Measurements from ENCODE around the gene GBX1.

The GBX1 gene

GRCh38 chr7:151148319-151149259 is 18.9 kb downstream of the GBX1 start:
- TF ChIP-seq CTCF (IDR thresholded peaks at IDR 0.05; ENCODE audit: low read depth, low read length, missing control alignments): no peak
- H3K4me3 ChIP-seq (replicated peaks; ENCODE audit: low read depth, low read length): no peak overlapping the region
- DNase-seq (ENCODE audit: extremely low read depth, low read depth): no peak

- TF ChIP-seq CTCF (IDR thresholded peaks at IDR 0.05; ENCODE audit: low read depth, low read length, missing control alignments): no peak
- DNase-seq (ENCODE audit: extremely low read depth, low read depth): no peak
- no peak overlapping the region for H3K4me3 ChIP-seq (replicated peaks; ENCODE audit: low read depth, low read length)
Observed at GRCh38 chr7:151146761-151147160, 20.7 kb downstream of the GBX1 start.

- DNase-seq (ENCODE audit: extremely low read depth, low read depth): no peak
- no peak overlapping the region for H3K4me3 ChIP-seq (replicated peaks; ENCODE audit: low read depth, low read length)
- no peak for TF ChIP-seq CTCF (IDR thresholded peaks at IDR 0.05; ENCODE audit: low read depth, low read length, missing control alignments)
Observed at GRCh38 chr7:151144387-151144786, 23.1 kb downstream of the GBX1 start.

GRCh38 chr7:151143261-151144015 is 24.1 kb downstream of the GBX1 start:
- H3K4me3 ChIP-seq (replicated peaks; ENCODE audit: low read depth, low read length): no peak overlapping the region
- no peak for DNase-seq (ENCODE audit: extremely low read depth, low read depth)
- no peak for TF ChIP-seq CTCF (IDR thresholded peaks at IDR 0.05; ENCODE audit: low read depth, low read length, missing control alignments)

- no peak for DNase-seq (ENCODE audit: extremely low read depth, low read depth)
- no peak for TF ChIP-seq CTCF (IDR thresholded peaks at IDR 0.05; ENCODE audit: low read depth, low read length, missing control alignments)
- no peak overlapping the region for H3K4me3 ChIP-seq (replicated peaks; ENCODE audit: low read depth, low read length)
Observed at GRCh38 chr7:151142686-151143040, 24.8 kb downstream of the GBX1 start.

GRCh38 chr7:151141855-151142685 is 25.4 kb downstream of the GBX1 start:
- H3K4me3 ChIP-seq (replicated peaks; ENCODE audit: low read depth, low read length): no peak overlapping the region
- no peak for DNase-seq (ENCODE audit: extremely low read depth, low read depth)
- TF ChIP-seq CTCF (IDR thresholded peaks at IDR 0.05; ENCODE audit: low read depth, low read length, missing control alignments): no peak
